HG02938 (cell line): Measurements from ENCODE around the gene DSCAML1.

ENCODE experiments used
- ATAC-seq: cut with Tn5 transposase; IDR thresholded peaks from one replicate; pipeline ENCODE4 v1.9.1; 2021; ENCODE audit warnings: mild to moderate bottlenecking, moderate library complexity; ENCODE audit not compliant: unreplicated experiment

The DSCAML1 gene

DNA sequence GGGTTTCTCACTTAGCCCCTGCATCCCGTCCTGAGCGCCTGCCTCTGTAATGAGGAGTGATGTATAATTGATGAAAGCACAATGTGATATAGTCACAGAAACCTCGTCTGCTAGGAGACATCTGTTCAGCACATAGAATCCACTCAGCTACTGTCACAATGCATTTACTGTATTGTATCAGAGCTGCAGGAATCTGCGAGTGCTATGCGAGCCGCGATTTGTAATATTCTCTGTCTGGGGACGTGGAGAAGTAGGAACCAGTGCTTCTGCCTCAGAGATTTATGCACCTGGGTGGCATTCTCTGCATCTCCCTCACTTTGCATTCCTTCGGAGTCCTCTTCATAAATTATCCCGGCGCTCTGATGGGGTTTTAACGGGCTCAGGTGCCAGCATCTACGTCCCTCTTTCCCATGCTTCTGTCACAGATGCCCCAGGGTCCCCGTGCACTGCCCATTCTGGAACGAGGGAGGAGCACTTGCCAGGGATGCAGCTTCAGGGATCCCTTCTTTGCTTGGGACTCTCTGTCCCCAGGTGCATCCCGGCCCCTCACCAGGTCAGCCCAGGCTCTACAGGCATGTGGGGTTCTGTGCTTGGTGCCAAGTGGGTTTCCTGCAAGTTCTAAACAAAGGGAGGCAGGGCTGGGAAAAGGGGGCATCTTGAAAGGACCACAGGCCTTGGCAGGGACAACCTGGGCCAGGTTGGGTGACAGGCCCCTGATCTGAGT is 205.5 kb downstream of the DSCAML1 start:
- ATAC-seq, result no peak

DNA sequence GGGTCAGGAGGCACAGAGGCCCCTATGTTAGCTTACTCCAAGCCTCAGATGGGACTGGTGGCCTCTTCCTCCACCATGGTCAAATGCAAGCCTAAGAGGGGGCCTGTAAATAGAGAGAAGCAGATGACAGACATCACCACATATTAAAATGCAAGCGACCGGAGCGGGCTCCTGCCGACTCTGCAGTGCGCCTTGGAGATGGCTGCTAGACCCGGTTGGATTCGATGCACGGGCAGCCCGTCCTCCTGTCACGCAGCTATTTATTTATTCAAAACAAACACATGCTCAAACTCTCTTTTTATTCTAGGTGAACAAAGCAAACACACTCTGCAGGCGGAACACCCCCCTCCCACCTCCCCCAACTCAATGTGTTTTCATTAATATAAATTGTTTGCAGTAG is 208.0 kb downstream of the DSCAML1 start:
- no peak for ATAC-seq

DNA sequence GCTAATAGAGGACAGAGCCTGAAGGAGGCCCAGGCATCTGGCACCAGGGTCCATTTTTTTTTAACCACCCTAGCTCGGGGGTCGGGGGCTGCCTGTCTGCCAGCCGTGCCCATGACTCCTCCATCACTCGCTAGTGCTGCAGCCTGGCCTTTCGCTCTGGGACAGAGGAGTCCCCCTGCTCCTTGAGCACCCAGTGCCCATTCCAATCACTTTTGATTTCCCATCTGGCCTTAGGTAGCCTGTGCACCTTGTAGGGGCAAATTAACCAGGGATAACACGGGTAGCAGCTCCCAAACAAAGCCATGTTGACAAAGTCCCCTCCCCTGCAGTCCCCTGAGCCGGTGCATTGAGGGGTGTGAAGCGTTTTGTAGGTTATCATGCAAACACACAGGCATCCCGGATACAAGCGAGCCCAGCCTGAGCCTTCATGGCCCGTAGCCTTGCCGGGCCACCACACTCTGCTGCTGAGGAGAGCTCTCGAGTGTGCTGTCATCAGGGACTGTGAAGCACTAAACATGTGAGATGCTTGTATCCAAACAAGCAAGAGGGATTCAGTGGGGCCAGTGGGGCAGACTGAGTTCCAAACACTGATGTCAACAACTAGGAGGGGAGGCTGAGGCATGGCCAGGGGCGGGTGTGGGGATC is 208.7 kb downstream of the DSCAML1 start:
- ATAC-seq, result no peak

DNA sequence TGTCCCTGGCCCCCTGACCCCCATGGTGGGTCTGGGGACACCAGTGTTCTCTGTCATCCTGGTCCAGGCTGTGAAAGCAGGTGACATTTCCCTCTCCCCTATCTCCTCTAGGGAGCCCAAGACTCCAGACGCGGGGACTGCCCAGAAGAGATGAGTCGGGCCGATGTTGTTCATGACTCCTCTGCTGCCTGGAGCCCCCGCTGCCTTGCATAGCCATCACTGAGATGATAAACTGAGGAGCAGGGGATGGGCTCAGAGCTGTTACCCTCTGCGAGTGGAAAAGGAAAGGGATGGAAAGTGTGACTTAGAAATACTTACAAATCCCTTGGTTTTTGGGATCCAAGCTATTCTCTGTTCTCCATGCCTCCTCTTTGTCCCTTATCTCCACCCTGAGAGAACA is 209.6 kb downstream of the DSCAML1 start:
- no peak for ATAC-seq

DNA sequence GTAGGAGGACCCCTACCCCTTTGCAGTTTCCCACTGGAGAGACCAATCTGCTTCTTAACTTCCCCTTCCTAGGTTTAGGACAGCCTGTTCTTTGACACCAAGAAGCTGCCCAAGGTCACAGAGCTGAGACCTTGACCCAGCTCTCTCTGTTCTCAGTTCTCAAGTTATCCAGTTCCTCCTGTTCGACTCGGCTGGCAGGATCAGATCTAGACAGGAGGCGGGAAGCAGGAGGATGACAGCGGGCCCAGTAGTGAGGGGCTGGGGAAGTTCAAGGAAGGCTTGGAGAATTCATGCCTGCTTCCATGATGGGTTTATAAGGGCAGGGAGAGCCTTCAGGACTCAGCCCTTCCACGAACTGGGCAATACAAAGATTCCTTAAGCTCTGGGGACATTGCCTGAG is 210.6 kb downstream of the DSCAML1 start:
- no peak for ATAC-seq

DNA sequence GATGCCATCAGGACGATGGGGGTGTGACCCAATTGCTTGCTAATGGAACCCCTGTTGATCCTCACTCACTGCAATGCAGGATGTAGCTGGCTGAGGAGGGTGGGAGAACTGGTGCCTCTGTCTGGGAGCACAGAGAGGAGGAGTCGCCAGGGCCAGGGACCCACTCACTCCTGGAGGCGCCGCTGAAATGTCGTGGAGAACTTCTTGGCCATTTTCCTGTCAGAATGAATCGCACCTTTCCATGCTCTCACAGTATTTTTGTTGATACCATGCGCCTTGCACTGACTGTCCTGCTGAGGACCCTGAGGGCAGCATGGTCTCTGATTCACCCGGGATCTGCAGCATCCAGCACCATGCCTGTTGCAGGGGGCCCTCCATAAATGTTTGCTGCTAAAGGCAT is 211.4 kb downstream of the DSCAML1 start:
- ATAC-seq, result no peak

DNA sequence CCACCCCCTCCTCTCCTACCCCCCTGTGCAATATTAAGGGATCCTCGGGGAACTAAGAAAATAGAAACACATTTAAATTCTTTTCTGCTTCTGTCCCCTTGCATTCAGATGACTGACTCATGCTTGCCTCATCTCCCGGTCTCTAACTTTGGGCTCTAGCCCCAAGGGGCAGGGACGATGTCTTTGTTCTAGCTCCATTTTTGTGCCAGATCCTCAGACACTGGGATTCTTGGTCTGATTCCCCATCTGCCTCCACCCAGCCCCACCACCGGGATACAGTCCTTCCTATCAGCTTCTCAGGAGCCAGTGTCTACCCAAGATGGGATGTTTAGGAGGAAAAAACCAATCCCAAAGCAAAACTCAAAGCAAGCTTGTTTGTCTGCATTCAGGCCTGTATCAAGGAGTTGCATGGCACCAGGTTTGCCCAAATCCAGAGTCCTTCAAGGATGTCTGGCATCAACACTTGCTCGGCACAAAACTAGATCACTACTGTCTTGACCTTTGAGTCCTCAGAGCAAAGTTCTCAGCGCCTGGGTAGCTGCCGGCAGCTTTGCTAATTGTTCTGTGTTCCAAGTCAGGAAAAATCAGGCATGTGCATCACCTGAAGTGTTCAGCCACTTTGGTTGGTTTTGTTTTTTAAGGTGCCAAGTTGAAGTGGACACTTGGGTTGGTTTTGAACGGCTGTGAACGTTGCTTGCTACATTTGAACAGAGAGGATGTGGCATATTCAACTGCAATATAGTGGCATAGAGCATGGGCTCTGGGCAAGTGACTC is 212.8 kb downstream of the DSCAML1 start:
- ATAC-seq, result no peak

DNA sequence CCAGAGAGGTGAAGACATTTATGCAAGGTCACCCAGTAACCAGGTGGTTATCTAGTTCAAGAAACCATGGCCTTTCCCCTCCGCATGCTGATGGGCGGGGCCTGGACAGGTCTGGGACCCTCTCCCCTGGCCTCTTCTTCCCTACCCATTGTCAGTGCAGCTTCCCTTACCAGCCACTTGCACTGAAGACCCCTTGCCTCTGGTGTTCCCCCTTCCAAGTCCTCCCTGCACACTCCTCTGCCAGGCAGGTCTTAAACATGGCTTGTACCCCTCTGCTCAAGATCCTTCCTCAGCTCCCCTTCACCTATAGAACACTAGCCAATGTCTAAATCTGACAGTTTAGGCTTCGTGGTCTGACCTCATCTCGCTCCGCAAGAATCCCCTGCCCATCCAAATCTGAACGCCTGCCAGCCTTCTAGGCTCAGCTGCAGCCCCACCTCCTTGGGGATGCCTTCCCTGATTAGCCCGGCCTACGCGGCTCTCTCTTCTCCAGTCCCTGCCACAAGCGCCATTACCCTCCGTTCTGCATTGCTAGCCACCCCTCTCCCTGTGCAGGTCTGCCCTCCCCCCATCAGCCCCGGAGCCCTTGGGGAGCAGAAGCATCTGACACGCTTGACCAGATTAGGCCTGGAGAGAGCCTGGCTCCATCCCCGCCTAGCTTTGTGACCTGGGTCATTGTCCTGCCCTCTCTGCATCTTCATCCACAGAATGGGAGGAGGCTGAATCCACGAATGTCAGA is 213.8 kb downstream of the DSCAML1 start:
- ATAC-seq, result no peak

DNA sequence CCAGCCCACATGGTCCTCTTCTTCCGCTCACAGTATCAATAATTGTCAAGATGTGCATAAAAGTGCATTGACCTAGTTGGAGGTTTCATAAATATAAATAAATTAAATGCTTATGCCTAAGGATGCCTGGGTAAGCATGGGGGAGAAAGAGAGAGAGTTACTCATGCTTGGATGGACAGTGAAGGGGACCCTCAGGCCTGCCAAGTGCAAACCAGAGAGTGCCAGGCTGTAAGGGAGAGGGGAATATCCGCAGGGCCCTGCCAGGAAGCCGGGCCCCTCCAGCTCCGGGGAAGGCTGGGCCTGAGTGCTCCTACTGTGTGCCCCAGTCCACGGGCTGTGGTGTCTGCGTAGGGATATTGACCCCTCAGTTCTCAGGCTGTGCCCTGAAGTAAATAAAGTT is 214.6 kb downstream of the DSCAML1 start:
- no peak for ATAC-seq

DNA sequence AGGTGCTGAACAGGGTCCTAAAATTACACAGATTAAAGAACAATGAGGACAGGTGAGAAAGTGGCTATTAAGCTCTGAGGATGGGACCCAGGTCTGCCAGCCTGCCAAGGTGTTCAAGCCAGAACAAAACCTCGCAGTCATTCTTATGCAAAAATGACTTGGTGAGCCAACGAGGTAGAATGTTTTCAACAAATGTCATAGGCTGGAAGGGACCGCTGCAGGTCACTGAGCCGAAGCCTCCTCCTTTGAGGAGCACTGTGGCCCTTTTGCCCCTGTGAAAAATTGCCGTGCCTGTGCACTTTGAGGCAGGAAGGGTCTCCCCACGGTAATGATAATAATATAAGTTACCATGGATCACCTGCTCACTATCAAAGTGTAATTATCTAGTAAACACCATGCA is 216.2 kb downstream of the DSCAML1 start:
- ATAC-seq, result no peak

DNA sequence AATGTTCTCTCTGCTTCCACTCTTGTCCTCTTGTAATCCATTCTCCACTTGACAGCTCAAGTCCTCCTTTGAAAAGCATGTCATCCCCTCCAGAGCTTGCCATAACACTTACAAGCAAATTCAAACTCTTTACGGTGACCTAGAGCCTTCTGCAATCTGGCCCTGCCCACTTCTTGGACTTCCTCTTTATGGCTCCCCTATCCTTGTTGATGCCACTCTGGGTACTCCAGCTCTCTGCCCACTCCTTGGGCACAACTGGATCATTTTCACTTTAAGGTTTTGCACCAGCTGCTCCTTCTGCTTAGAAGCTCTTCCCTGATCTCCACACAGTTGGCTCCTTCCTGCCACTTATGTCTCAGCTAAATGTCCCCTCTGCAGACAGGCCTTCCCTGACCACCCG is 217.9 kb downstream of the DSCAML1 start:
- ATAC-seq, result no peak

DNA sequence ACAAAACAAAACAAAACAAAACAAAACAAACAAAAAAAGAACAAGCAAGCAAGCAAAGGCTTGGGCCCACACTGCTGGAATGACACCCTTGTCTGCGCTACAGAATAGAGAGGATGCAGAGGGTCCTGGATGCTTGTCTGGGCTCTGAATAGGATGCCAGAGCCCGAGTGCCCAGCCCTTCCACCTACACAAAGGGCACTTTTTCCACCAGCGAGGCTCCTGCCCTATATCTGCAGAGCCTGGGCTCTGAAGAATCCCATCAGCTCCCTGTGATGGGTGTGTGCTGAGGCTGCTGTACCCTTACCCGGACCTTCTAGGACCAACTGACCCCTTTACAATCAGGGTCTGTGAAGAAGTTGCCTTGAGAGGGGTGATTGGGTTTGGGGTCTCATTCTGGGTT is 221.2 kb downstream of the DSCAML1 start:
- ATAC-seq, result no peak

DNA sequence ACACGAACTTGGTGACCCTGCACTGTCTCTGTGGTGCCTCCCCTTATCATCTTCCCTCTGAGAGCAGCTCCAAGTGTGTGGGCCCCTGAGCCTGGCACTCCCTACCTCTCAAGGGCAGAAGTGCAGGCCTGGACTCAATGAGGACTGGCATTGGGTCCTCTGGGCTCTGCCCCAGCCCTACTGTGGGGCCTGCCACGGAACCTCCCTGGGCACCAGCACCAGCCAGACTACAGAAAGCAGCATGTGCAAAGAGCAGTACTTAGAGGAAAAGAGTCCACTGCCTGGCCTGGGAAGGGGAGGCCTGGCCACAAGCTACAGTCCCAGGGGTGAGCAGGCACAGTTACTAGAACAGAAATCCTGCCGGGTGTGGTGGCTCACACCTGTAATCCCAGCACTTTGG is 222.5 kb downstream of the DSCAML1 start:
- no peak for ATAC-seq

DNA sequence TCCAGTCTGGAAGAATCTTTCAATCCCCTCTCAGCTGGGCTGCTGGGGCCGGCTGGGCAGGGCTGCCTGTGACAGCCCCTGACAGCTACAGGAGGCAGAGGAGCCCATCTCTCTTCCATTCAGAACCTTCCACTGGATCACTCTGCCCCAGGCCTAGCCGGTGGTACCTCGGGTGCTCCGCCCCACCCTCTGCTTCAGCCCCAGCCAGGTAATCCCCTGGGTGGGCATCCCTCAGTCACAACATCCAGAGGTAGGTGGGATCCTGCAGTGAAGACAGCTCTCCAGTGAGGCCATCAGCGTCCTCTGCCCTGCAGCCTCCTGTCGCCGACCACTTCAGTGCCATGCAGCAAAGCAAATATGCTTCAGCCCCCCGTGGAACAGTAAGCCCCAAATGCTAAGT is 223.7 kb downstream of the DSCAML1 start:
- no peak for ATAC-seq

DNA sequence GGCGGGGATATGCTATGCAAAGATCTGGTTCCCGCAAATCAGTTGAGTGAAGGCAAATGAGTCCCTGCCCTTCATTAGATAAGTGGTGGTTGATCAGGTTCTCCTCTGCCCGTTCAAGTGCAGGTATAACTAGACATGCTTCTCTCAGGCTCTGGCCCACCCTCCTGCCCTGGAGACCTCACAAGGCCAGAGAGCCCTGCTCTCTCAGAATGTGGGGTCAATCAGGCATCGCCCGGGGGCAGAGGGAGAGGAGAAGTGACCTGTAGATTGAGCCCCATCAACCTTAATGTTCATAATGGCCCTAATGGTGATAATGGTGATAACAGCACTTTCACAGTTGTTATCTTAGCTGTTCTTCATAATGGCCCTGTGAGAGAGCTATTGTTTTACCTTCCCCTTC is 224.3 kb downstream of the DSCAML1 start:
- no peak for ATAC-seq

DNA sequence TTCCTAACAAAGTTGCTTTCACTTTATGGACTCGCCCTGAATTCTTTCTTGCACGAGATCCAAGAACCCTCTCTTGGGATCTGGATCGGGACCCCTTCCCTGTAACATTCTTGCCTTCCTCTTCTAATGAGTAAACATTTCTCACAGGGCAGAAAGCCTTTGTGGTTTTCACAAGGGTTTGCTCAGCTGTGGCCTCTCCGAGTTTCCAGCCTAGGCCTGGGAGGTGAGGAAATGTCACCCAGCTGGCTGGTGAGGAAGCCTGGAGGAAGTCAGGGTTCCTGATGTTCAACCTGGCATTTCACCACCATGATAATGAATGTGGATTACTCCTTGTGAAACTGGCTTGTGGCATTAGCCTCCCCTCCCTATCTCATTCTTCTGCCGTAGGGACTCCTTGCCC is 224.9 kb downstream of the DSCAML1 start:
- ATAC-seq, result no peak

DNA sequence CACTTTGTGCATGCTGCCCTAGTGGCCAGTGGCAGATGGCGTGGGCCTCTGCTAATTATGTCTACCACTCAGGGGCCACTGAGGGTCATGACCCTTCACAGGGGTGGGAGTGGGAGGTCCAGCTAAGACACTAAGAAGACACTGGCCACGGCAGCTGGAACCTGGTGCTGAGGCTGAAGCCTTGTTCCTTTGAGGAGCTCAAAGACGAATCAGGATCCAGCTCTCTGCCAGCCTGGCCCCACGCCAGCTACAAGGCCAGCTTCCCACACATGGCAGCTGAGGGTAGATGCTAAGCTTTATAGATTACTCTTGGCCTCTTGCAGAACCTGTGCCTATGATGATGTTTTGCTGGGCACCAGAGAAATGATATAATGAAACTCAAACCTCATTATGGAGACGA is 226.3 kb downstream of the DSCAML1 start:
- no peak for ATAC-seq

DNA sequence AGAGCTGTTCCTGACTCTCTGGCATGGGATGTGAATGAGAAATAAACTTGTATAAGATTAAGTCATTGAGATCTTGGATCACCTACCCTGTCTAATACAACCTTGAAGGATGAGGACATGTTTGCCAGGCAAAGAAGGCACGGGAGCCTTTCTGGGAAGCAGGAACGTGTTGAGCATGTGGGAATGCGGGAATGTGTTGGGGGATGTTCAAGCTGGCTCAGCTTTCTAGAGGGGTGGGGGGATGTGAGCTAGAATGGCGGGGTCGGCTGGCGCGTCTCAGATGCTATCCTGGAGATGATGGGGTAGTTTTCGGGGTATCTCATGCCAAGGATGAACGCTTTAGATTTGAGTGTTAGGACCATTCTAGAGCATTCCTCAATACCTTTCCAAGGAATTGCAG is 227.1 kb downstream of the DSCAML1 start:
- no peak for ATAC-seq

DNA sequence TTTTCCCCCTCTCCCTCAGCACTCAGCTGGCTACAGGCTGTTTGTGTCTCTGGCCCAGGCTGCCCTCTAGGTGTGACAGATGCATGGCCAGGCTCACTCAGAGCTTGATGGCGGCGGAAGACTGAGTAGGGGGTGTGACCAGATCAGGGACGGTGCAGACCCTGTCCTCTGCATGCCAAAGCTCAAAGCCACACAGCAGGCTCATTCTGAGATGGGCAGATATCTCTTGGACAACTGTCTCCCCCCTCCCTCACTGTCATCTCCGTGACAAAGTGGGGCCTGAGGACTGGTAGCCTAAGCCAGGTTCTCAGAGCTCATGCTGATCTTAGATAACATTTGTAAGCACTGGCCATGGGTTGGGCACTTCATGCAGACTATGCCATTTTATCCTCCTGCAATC is 231.3 kb downstream of the DSCAML1 start:
- ATAC-seq, result no peak

DNA sequence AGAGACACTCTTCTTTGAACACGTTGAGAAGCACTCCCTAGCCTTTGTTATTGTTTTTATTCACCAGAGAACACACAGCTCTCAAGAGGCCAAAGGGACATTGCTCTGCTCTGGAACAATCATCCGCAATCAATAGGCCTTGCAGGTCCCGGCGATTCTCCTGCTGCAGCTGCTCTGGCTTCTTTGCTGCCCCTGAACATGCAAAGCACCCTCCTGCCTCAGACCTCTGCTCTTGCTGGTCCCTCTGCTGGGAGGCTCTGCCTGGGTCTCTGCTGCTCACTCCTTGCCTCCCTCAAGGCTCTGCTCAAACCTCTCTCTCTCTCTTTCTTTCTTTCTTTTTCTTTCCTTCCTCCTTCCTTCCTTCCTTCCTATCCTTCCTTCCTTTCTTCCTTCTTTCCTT is 232.7 kb downstream of the DSCAML1 start:
- ATAC-seq, result no peak

DNA sequence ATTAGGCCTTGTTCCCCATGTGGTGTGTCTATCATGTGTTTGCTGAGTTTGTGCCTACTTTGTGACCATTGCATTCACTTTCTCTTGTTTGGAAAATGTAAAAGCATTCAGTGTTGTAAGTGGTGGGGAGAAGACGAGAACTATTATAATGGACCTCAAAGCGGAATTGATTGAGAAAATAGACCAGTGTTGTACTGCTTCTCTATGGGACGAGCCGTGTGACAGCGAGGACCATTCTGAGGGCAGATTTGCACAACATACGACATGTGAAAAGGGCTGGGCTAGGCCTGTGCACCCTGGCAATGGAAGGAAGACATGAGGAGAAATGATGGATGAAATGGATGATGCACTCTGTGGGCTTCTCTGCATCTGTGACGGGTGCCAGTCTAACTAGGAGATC is 233.5 kb downstream of the DSCAML1 start:
- ATAC-seq, result no peak
